ENCODE measurements around the gene ESRRB. TPM values are rescaled to one million over a fixed set of nuclear protein-coding genes. Genes with fewer than 3 reads are reported as not detected.

Gene ESRRB
- total RNA-seq, 1 donor, result under 0.01 TPM

DNA sequence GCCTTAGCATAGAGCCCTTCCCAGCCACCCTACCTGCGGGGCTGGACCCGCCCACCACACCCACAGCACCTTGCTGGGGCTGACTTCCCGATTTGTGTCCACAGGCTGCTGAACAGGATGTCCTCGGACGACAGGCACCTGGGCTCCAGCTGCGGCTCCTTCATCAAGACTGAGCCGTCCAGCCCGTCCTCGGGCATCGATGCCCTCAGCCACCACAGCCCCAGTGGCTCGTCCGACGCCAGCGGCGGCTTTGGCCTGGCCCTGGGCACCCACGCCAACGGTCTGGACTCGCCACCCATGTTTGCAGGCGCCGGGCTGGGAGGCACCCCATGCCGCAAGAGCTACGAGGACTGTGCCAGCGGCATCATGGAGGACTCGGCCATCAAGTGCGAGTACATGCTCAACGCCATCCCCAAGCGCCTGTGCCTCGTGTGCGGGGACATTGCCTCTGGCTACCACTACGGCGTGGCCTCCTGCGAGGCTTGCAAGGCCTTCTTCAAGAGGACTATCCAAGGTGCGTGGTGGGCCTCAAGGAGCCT, 63.4 kb downstream of the ESRRB start:
- Histone ChIP-seq H3K79me2 (ENCODE audit: insufficient read depth, low read length) (no peaks in the 10 kb centered on the region), H3K4me3 (ENCODE audit: insufficient read depth, low read length) (no peak overlapping the region), H3K36me3 (ENCODE audit: insufficient read depth, low read length) (no peaks in the 10 kb centered on the region), H3K4me1 (ENCODE audit: insufficient read depth, low read length) (no peaks in the 10 kb centered on the region), H3K27ac (ENCODE audit: low read depth, low read length) (no peak overlapping the region), H2AFZ (ENCODE audit: low read length) (no peak overlapping the region), H4K20me1 (ENCODE audit: insufficient read depth, low read length) (no peaks in the 10 kb centered on the region), H3K9me3 (ENCODE audit: low read depth, low read length) (no peaks in the 10 kb centered on the region), H3K27me3 (ENCODE audit: insufficient read depth, low read length) (no peaks in the 10 kb centered on the region), H3K4me2 (ENCODE audit: insufficient read depth, low read length) (no peak overlapping the region)
- TF ChIP-seq, protein P1, sequence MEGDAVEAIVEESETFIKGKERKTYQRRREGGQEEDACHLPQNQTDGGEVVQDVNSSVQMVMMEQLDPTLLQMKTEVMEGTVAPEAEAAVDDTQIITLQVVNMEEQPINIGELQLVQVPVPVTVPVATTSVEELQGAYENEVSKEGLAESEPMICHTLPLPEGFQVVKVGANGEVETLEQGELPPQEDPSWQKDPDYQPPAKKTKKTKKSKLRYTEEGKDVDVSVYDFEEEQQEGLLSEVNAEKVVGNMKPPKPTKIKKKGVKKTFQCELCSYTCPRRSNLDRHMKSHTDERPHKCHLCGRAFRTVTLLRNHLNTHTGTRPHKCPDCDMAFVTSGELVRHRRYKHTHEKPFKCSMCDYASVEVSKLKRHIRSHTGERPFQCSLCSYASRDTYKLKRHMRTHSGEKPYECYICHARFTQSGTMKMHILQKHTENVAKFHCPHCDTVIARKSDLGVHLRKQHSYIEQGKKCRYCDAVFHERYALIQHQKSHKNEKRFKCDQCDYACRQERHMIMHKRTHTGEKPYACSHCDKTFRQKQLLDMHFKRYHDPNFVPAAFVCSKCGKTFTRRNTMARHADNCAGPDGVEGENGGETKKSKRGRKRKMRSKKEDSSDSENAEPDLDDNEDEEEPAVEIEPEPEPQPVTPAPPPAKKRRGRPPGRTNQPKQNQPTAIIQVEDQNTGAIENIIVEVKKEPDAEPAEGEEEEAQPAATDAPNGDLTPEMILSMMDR (IDR thresholded peaks at IDR 0.05; ENCODE audit: extremely low read depth, low read depth, low read length), result no peak
- no peak for DNase-seq (ENCODE audit: insufficient read length, low spot score, missing footprints)

DNA sequence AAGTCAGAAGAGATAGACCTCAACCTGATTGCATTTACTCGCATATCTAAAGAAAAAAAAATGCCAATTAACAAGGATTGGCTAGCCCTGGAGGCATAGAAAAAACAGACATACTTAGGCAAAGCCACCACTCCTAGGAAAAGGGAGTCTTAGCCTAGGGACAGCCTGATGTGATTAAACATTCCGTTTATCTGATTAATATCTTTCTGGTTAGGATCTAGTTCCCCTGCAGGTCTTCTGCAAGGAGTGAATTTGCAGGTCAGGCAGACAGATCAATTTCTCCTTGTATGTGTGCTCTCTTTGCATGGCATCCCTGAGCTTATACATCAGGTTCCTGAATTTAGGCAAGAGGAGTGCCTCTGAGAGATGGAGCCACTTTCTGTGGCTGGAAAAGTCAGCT, 70.5 kb downstream of the ESRRB start:
- Histone ChIP-seq H3K4me3 (ENCODE audit: insufficient read depth, low read length) (no peak overlapping the region), H3K9me3 (ENCODE audit: low read depth, low read length) (no peaks in the 10 kb centered on the region), H3K27me3 (ENCODE audit: insufficient read depth, low read length) (peaks cover 4% of the 10 kb centered on the region), H3K27ac (ENCODE audit: low read depth, low read length) (no peak overlapping the region), H4K20me1 (ENCODE audit: insufficient read depth, low read length) (no peaks in the 10 kb centered on the region), H2AFZ (ENCODE audit: low read length) (no peak overlapping the region), H3K4me1 (ENCODE audit: insufficient read depth, low read length) (no peaks in the 10 kb centered on the region), H3K4me2 (ENCODE audit: insufficient read depth, low read length) (no peak overlapping the region), H3K36me3 (ENCODE audit: insufficient read depth, low read length) (no peaks in the 10 kb centered on the region), H3K79me2 (ENCODE audit: insufficient read depth, low read length) (no peaks in the 10 kb centered on the region)
- no peak for DNase-seq (ENCODE audit: insufficient read length, low spot score, missing footprints)
- TF ChIP-seq, protein P1 (IDR thresholded peaks at IDR 0.05; ENCODE audit: extremely low read depth, low read depth, low read length), result no peak

DNA sequence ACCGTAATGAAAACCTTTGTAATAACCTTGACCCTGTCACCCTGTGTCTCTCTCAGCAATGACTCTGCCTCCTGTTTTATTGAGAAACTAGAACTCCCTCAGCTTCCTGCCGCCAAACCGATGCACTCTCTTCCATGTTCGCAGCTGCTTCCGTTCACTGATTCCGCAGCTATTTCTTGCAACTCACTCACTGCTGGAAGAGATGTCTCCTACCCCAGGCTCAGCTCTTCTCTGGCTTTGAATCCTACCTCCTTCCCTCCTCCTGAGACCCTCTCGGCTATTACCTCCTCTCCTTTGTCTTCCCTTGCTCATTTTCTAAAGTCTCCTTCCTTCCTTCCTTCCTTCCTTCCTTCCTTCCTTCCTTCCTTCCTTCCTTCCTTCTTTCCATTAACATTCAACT, 71.0 kb downstream of the ESRRB start:
- H3K4me3 ChIP-seq (ENCODE audit: insufficient read depth, low read length), result no peak overlapping the region
- no peak overlapping the region for H3K4me2 ChIP-seq (ENCODE audit: insufficient read depth, low read length)
- no peaks in the 10 kb centered on the region for H3K9me3 ChIP-seq (ENCODE audit: low read depth, low read length)
- peaks cover 4% of the 10 kb centered on the region for H3K27me3 ChIP-seq (ENCODE audit: insufficient read depth, low read length)
- no peak for DNase-seq (ENCODE audit: insufficient read length, low spot score, missing footprints)
- no peaks in the 10 kb centered on the region for H3K79me2 ChIP-seq (ENCODE audit: insufficient read depth, low read length)
- no peaks in the 10 kb centered on the region for H3K36me3 ChIP-seq (ENCODE audit: insufficient read depth, low read length)
- no peak overlapping the region for H3K27ac ChIP-seq (ENCODE audit: low read depth, low read length)
- H3K4me1 ChIP-seq (ENCODE audit: insufficient read depth, low read length), result no peaks in the 10 kb centered on the region
- H4K20me1 ChIP-seq (ENCODE audit: insufficient read depth, low read length), result no peaks in the 10 kb centered on the region
- TF ChIP-seq, protein P1 (IDR thresholded peaks at IDR 0.05; ENCODE audit: extremely low read depth, low read depth, low read length), result no peak
- H2AFZ ChIP-seq (ENCODE audit: low read length), result no peak overlapping the region

DNA sequence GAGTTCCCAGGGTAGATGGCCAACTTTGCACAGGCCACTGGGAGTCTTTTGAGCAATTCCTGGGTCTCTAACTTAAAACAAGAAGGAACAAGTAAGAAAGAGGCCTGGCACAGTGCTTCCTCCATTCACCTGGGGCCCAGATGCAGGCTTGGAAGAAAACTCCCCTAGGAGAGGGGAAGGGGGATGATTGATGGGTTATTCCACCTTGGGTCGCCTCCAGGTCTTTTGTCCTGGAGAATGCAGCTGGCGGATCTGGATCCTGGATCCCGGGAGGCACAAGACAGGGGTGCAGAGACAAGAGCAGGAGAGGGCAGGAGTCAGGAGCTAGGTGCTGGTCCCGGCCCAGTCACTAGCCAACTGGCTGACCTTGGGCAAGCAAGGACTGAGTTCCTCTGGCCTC, 74.5 kb downstream of the ESRRB start:
- Histone ChIP-seq H3K27ac (ENCODE audit: low read depth, low read length) (no peak overlapping the region), H3K79me2 (ENCODE audit: insufficient read depth, low read length) (no peaks in the 10 kb centered on the region), H3K4me1 (ENCODE audit: insufficient read depth, low read length) (no peaks in the 10 kb centered on the region), H3K4me3 (ENCODE audit: insufficient read depth, low read length) (no peak overlapping the region), H3K36me3 (ENCODE audit: insufficient read depth, low read length) (no peaks in the 10 kb centered on the region), H3K9me3 (ENCODE audit: low read depth, low read length) (no peaks in the 10 kb centered on the region), H4K20me1 (ENCODE audit: insufficient read depth, low read length) (no peaks in the 10 kb centered on the region), H2AFZ (ENCODE audit: low read length) (no peak overlapping the region), H3K27me3 (ENCODE audit: insufficient read depth, low read length) (peaks cover 9% of the 10 kb centered on the region), H3K4me2 (ENCODE audit: insufficient read depth, low read length) (no peak overlapping the region)
- TF ChIP-seq, protein P1 (IDR thresholded peaks at IDR 0.05; ENCODE audit: extremely low read depth, low read depth, low read length), result no peak
- no peak for DNase-seq (ENCODE audit: insufficient read length, low spot score, missing footprints)
